ENCODE measurements around the gene HOXD9.

The HOXD9 gene

GRCh38 chr2:176172007-176172894, 49.7 kb downstream of the HOXD9 start:
- no peak for DNase-seq

- DNase-seq = no peak
Measured at GRCh38 chr2:176172895-176173566, 50.5 kb downstream of the HOXD9 start.

GRCh38 chr2:176173567-176174381, 51.3 kb downstream of the HOXD9 start:
- no peak for DNase-seq

- DNase-seq = peak; percentile 71
Measured at GRCh38 chr2:176174382-176174823, 51.9 kb downstream of the HOXD9 start.
